K562 (cell line): ENCODE measurements around the gene HBG1. TPM values are rescaled to one million over a fixed set of nuclear protein-coding genes. Genes with fewer than 3 reads are reported as not detected.

Source experiments
- ATAC-seq: fragments of 200-7000 bp; cut with Tn5 transposase; 3 replicates; pipeline ENCODE4 v1.9.1; 2020; ENCODE audit warnings: moderate library complexity
- BruUV-seq: library from RNA; stranded (reverse); fragments of 400-500 nt; replicated peaks from 2 replicates; lab custom pipeline; 2021; lab: Mats Ljungman, UMichigan
- CTCF ChIA-PET: fragments of 300-600 bp; formaldehyde crosslinking; extraction: SDS; loops from one replicate; lab custom pipeline; 2021; ENCODE audit warnings: low intra/inter-chr PET ratio; lab: Yijun Ruan, JAX
- POLR2A ChIA-PET: fragments of 300-600, 350-650 bp; sonication (Branson Sonifier 250); formaldehyde crosslinking; extraction: SDS; loops from one replicate; lab custom pipeline; 2021; ENCODE audit warnings: antibody characterized with exemption, inconsistent platforms; lab: Yijun Ruan, JAX
- DNase-seq, 4 experiments: peaks; one replicate each; pipeline versions ENCODE4 v3.0.0 to v3.0.0-alpha.2; 2011 to 2018; ENCODE audit warnings: low spot score in 3 of 4, mixed read lengths in 3 of 4; ENCODE audit errors: extremely low read depth in 1 of 4
- FAIRE-seq: peaks from 2 replicates; lab custom pipeline; 2011; peaks lifted over from hg19 to GRCh38; lab: Jason Lieb, UNC
- H2AFZ ChIP-seq: 2 replicates; pipeline ENCODE4 v1.6.0; 2011; ENCODE audit warnings: low read depth, low read length, control low read depth, inconsistent platforms
- H3K27ac ChIP-seq: fragments of 200-600 bp; 3 replicates; pipeline ENCODE4 v1.8.0; 2011; ENCODE audit warnings: low read depth, mild to moderate bottlenecking, control low read depth, inconsistent platforms, low read length, moderate library complexity, mixed read lengths; ENCODE audit errors: extremely low read depth
- H3K27me3 ChIP-seq, 2 experiments: fragments of 300-600 bp in 1 of 2; 2 replicates in 1 of 2; 3 replicates in 1 of 2; pipeline versions ENCODE4 v1.6.0 to v1.8.0; 2011; ENCODE audit warnings: inconsistent platforms in 2 of 2, low read length in 2 of 2, mild to moderate bottlenecking in 1 of 2, mixed read lengths in 1 of 2, moderate library complexity in 1 of 2; ENCODE audit not compliant: control insufficient read depth in 2 of 2, insufficient read depth in 2 of 2
- H3K36me3 ChIP-seq: fragments of 300-600 bp; 3 replicates; pipeline ENCODE4 v1.8.0; 2011; ENCODE audit warnings: mild to moderate bottlenecking, low read length, inconsistent platforms; ENCODE audit not compliant: control insufficient read depth, insufficient read depth
- H3K4me1 ChIP-seq, 2 experiments: fragments of 200-600 bp in 1 of 2; replicated peaks in 1 of 2; 2 replicates in 1 of 2; 3 replicates in 1 of 2; pipeline versions ENCODE4 v1.5.1 to v1.8.0; 2011; ENCODE audit warnings: inconsistent platforms in 2 of 2, low read length in 2 of 2, mild to moderate bottlenecking in 1 of 2, mixed read lengths in 1 of 2, moderate library complexity in 1 of 2; ENCODE audit not compliant: control insufficient read depth in 2 of 2, insufficient read depth in 2 of 2
- H3K4me2 ChIP-seq: 2 replicates; pipeline ENCODE4 v1.6.1; 2011; ENCODE audit warnings: low read length, control low read depth, inconsistent platforms, mixed read lengths; ENCODE audit not compliant: insufficient read depth
- H3K4me3 ChIP-seq: fragments of 200-600 bp; sonication (generic), shearing (Covaris generic); 2 replicates; pipeline ENCODE4 v1.5.1; 2016; ENCODE audit warnings: control low read depth, inconsistent platforms
- H3K79me2 ChIP-seq: fragments of 200-600 bp; 3 replicates; pipeline ENCODE4 v1.8.0; 2011; ENCODE audit warnings: low read length, inconsistent platforms; ENCODE audit not compliant: control insufficient read depth, insufficient read depth
- H3K9ac ChIP-seq, 2 experiments: 2 replicates each; pipeline versions ENCODE4 v1.6.0 to v1.6.1; 2011; ENCODE audit warnings: low read depth in 2 of 2, low read length in 2 of 2, control low read depth in 1 of 2, inconsistent platforms in 1 of 2, mild to moderate bottlenecking in 1 of 2, mixed read lengths in 1 of 2; ENCODE audit not compliant: insufficient read depth in 1 of 2
- H3K9me1 ChIP-seq: one replicate; pipeline ENCODE4 v1.6.0; 2011; ENCODE audit warnings: inconsistent platforms, mild to moderate bottlenecking, low read length, moderate library complexity; ENCODE audit not compliant: control insufficient read depth, insufficient read depth
- H3K9me3 ChIP-seq: replicated peaks from 2 replicates; pipeline ENCODE4 v1.5.1; 2011; ENCODE audit warnings: low read depth, low read length, inconsistent platforms; ENCODE audit not compliant: control insufficient read depth, insufficient read depth
- H4K20me1 ChIP-seq: replicated peaks from 2 replicates; pipeline ENCODE4 v1.6.1; 2011; ENCODE audit warnings: low read length, inconsistent platforms, mixed read lengths; ENCODE audit not compliant: control insufficient read depth, insufficient read depth
- BCOR ChIP-seq: fragments of 450-650 bp; IDR thresholded peaks from 2 replicates; pipeline ENCODE4 v1.6.1; 2016
- BRF1 ChIP-seq: IDR thresholded peaks from 3 replicates; pipeline ENCODE4 v1.6.1; 2011; ENCODE audit warnings: borderline replicate concordance, mild to moderate bottlenecking; ENCODE audit not compliant: insufficient read length; ENCODE audit errors: extremely low read depth
- CTCFL ChIP-seq: IDR thresholded peaks from 2 replicates; pipeline ENCODE4 v1.6.1; 2011; ENCODE audit warnings: borderline replicate concordance, low read depth, mild to moderate bottlenecking, moderate library complexity, low read length; ENCODE audit not compliant: insufficient read depth, poor library complexity, severe bottlenecking
- ETV6 ChIP-seq, 3 experiments: fragments of 150-350 bp in 1 of 3; sonication (generic) in 1 of 3; formaldehyde crosslinking in 1 of 3; IDR thresholded peaks; 2 replicates each; pipeline versions ENCODE4 v1.6.1 to v1.8.0; 2014 to 2022; ENCODE audit warnings: borderline replicate concordance in 2 of 3, low read depth in 2 of 3, antibody characterized with exemption in 1 of 3, low read length in 1 of 3, mild to moderate bottlenecking in 1 of 3, missing genetic modification reagents in 1 of 3
- EZH2 ChIP-seq: IDR thresholded peaks from 2 replicates; pipeline ENCODE4 v1.6.1; 2012; ENCODE audit warnings: low read depth, mild to moderate bottlenecking, inconsistent platforms, low read length, borderline replicate concordance
- HSF4 ChIP-seq: fragments of 250-450 bp; sonication (Bioruptor Pico); IDR thresholded peaks from 2 replicates; pipeline ENCODE4 v2.1.2; 2022; ENCODE audit warnings: mild to moderate bottlenecking, moderate library complexity, borderline replicate concordance
- KHSRP ChIP-seq: fragments of 450-650 bp; IDR thresholded peaks from 2 replicates; pipeline ENCODE4 v1.6.1; 2017
- MLLT1 ChIP-seq, 2 experiments: fragments of 450-650 bp; IDR thresholded peaks; 2 replicates each; pipeline ENCODE4 v1.6.1; 2016
- NR2C1 ChIP-seq, 2 experiments: fragments of 450-650 bp; IDR thresholded peaks; 2 replicates each; pipeline ENCODE4 v1.6.1; 2017; ENCODE audit warnings: mild to moderate bottlenecking in 2 of 2, antibody characterized with exemption in 1 of 2, inconsistent platforms in 1 of 2, missing compliant biosample characterization in 1 of 2, missing genetic modification characterization in 1 of 2
- NR2C2 ChIP-seq, 2 experiments: fragments of 200-800 bp in 1 of 2; sonication (Bioruptor generic) in 1 of 2; sonication (generic) in 1 of 2; formaldehyde crosslinking in 1 of 2; IDR thresholded peaks; 2 replicates each; pipeline versions ENCODE4 v1.6.1 to v1.8.0; 2016 to 2022; ENCODE audit warnings: mild to moderate bottlenecking in 1 of 2, missing compliant biosample characterization in 1 of 2, missing genetic modification characterization in 1 of 2, missing genetic modification reagents in 1 of 2
- POLR3G ChIP-seq: IDR thresholded peaks from 2 replicates; pipeline ENCODE4 v1.6.1; 2011; ENCODE audit not compliant: insufficient read length, insufficient replicate concordance; ENCODE audit errors: extremely low read depth
- RFX1 ChIP-seq: fragments of 450-650 bp; IDR thresholded peaks from 2 replicates; pipeline ENCODE4 v1.6.1; 2016; ENCODE audit warnings: mild to moderate bottlenecking, moderate library complexity
- TAF7 ChIP-seq: fragments of 450-650 bp; IDR thresholded peaks from 2 replicates; pipeline ENCODE4 v1.6.1; 2016; ENCODE audit warnings: missing genetic modification characterization, missing compliant biosample characterization
- TAF9B ChIP-seq: fragments of 450-650 bp; IDR thresholded peaks from 2 replicates; pipeline ENCODE4 v1.6.1; 2018; ENCODE audit warnings: mild to moderate bottlenecking; ENCODE audit not compliant: partially characterized antibody
- TOE1 ChIP-seq, 2 experiments: fragments of 450-650 bp in 1 of 2; sonication (generic) in 1 of 2; formaldehyde crosslinking in 1 of 2; IDR thresholded peaks; 2 replicates each; pipeline versions ENCODE4 v1.7.1 to v1.8.0; 2016 to 2022; ENCODE audit warnings: borderline replicate concordance in 2 of 2, mild to moderate bottlenecking in 2 of 2, antibody characterized with exemption in 1 of 2, inconsistent platforms in 1 of 2, low read depth in 1 of 2, missing genetic modification reagents in 1 of 2, moderate library complexity in 1 of 2
- ZNF57 ChIP-seq: fragments of 450-650 bp; formaldehyde crosslinking; IDR thresholded peaks from 2 replicates; pipeline ENCODE4 v1.4.0; 2020; ENCODE audit warnings: mild to moderate bottlenecking, moderate library complexity
- ZNF696 ChIP-seq: fragments of 250-450 bp; sonication (Bioruptor Pico); conservative IDR thresholded peaks from 2 replicates; pipeline ENCODE4 v1.4.0; 2020; ENCODE audit warnings: mild to moderate bottlenecking, moderate library complexity
- in situ Hi-C: fragments of 300-500 bp; cut with MboI; formaldehyde crosslinking; loops from 4 replicates; pipeline ENCODE4 v1.15.0; 2018; ENCODE audit warnings: inconsistent platforms, mixed read lengths
- intact Hi-C: fragments of 100-400 bp; cut with micrococcal nuclease; formaldehyde crosslinking; loops from 2 replicates; pipeline ENCODE4 v1.14.2; 2022
- polyA plus RNA-seq, 8 experiments: library from polyadenylated mRNA; depleted of rRNA in 4 of 8; stranded (reverse) in 5 of 8; unstranded in 3 of 8; fragments of >200 nt; fragmentation: Nextera tagmentation in 2 of 8; fragmentation: Illumina TruSeq in 1 of 8; extraction: Ambion mirVana in 2 of 8; extraction: Trizol in 1 of 8; gene quantifications; 2 replicates each; pipeline versions ENCODE4 v1.2.1 to v1.2.3, GENCODE V29; 2011 to 2014; ENCODE audit warnings: inconsistent platforms in 1 of 8, missing spikeins in 1 of 8
- total RNA-seq, 7 experiments: library from RNA; depleted of rRNA in 6 of 7; stranded (reverse); fragments of >200 nt in 6 of 7; fragmentation: Illumina TruSeq in 2 of 7; extraction: Trizol in 2 of 7; gene quantifications; 2 replicates each; pipeline versions ENCODE4 v1.2.1 to v1.2.3, GENCODE V29; 2011 to 2021; ENCODE audit warnings: low replicate concordance in 1 of 7

Gene HBG1
- total and polyA plus RNA-seq, 9 of the 15 experiments (the other 6 are each of a cell fraction or from before 2014, with no cell fraction given), result 1,066 to 16,338 (median 4,898) TPM

DNA sequence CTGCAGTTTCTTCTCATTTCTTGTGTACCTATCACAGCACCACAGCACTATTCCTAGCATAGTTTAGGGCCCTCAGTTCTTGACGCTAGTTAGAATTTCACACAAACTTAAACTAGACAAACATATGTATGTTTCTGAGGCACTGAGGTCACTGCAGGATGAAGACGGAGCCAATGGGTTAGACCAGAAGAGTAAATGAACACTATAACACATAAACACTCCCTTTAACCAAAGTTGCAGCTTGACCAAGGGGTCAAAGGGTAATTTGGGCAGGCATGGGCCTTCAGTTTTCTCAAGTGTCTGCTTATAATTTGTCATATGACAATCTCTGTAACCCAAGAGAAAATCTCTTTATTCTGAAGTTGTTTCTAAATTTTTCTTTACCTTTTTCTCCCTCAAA, 33.0 kb upstream of the HBG1 start (continued):
- TF ChIP-seq NR2C1 (IDR thresholded peaks at IDR 0.05) (peak; percentile 60), NR2C1 (tag; IDR thresholded peaks at IDR 0.05) (peak; percentile 76), NR2C2 (CRISPR knock-in tag; IDR thresholded peaks at IDR 0.05) (no peak), NR2C2 (tag; IDR thresholded peaks at IDR 0.05) (peak; percentile 63; the same call in 1 of the 2 replicates), BRF1 (no peak)

- ChIA-PET CTCF (no interaction called here), POLR2A (interaction anchor here (0.9 to 7.3 kb wide), 7 partner anchors 8 to 224 kb away, joined by 3 to 55 read pairs (median 7); partner anchors contain the start of genes HBE1 and HBG1)
- ATAC-seq (no peak), DNase-seq (no peak), FAIRE-seq (no peak)
- Histone ChIP-seq H3K27me3 (no peaks in the 10 kb centered on the region), H2AFZ (no peak overlapping the region), H3K9me1 (no peaks in the 10 kb centered on the region), H3K79me2 (peaks cover 89% of the 10 kb centered on the region), H3K36me3 (peaks cover 55% of the 10 kb centered on the region), H3K27ac (peak overlapping the region; percentile 51), H4K20me1 (no peaks in the 10 kb centered on the region), H3K4me1 (peaks cover 30 to 91% of the 10 kb centered on the region in 2 experiments), H3K4me2 (peak overlapping the region; percentile 27; the same call in 1 of the 2 replicates), H3K9me3 (no peaks in the 10 kb centered on the region), H3K9ac (0 out of 4 replicates have a peak overlapping the region, but pooled peaks of 1 of the 2 experiments have one; percentile 3), H3K4me3 (no peak overlapping the region)
- in situ Hi-C loops, result no loop called here
- intact Hi-C loops, result loop anchor here (10.0 kb wide), 2 partner anchors 223 to 313 kb away; partner anchors contain the start of genes TRIM6 and UBQLN3
- BruUV-seq, result no TSS peak
- TF ChIP-seq MLLT1 (IDR thresholded peaks at IDR 0.05), result no peak
- TF ChIP-seq RFX1, result peak; percentile 12; the same call in 1 of the 2 replicates
- no peak for TF ChIP-seq CTCFL
- no peak for TF ChIP-seq TAF7 (tag)
- TF ChIP-seq KHSRP, result no peak
- TF ChIP-seq POLR3G, result no peak
- no peak for TF ChIP-seq TOE1 (IDR thresholded peaks at IDR 0.05; ENCODE audit: borderline replicate concordance)
- TF ChIP-seq TOE1 (CRISPR knock-in tag; IDR thresholded peaks at IDR 0.05; ENCODE audit: borderline replicate concordance, low read depth), result no peak
- TF ChIP-seq ZNF57 (CRISPR knock-in tag), result no peak
- TF ChIP-seq HSF4 (CRISPR knock-in tag), result peak; percentile 27; the same call in 1 of the 2 replicates
- TF ChIP-seq EZH2, result no peak
- TF ChIP-seq BCOR, result no peak
- TF ChIP-seq ETV6 (IDR thresholded peaks at IDR 0.05; ENCODE audit: borderline replicate concordance in 1 of 2, low read depth in 2 of 2, low read length in 1 of 2), result no peak
- TF ChIP-seq ETV6 (CRISPR knock-in tag; IDR thresholded peaks at IDR 0.05; ENCODE audit: borderline replicate concordance), result no peak
- TF ChIP-seq TAF9B, result no peak
- no peak for TF ChIP-seq ZNF696 (CRISPR knock-in tag)
Observed at GRCh38 chr11:5281596-5281995, 31.9 kb upstream of the HBG1 start.
